NCI-H2196 (cell line): Measurements from ENCODE around the gene GALC.
"Not testable (repeated sequence)": the region's sequence is repeated elsewhere in the genome, so short reads cannot be mapped to it uniquely, and the experiment has no call there.

Source experiments
- DNase-seq: peaks from one replicate; lab custom pipeline; 2025; ENCODE audit not compliant: unreplicated experiment; lab: John Stamatoyannopoulos, UW

GALC gene

GRCh38 chr14:87992718-87993628 is at the start of gene GALC:
GALC (minus strand) TSS chr14:87993182; CDS start chr14:87993164, 18 bp downstream.
- no peak for DNase-seq

DNA sequence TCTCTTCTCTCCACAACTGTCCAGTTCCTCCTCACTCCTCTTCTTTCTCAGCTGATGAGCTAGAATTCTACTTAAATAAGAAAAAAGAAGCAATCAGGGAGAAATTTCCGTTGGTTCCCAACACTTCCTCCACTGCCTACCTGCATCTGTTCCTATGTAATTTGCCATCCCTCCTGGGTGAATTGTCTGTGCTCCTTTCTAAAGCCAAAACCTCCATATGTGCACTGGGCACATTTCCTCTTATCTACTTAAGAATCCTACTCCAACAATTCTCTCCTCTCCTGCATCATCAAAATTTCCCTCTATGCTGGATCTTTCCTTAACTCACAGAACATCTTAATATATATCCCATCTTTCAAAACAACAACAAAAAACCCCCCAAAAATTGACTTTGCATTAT is 47.2 kb upstream of the GALC start:
- DNase-seq: no peak

GRCh38 chr14:88039197-88039596 is 46.2 kb upstream of the GALC start:
- DNase-seq: no peak

DNA sequence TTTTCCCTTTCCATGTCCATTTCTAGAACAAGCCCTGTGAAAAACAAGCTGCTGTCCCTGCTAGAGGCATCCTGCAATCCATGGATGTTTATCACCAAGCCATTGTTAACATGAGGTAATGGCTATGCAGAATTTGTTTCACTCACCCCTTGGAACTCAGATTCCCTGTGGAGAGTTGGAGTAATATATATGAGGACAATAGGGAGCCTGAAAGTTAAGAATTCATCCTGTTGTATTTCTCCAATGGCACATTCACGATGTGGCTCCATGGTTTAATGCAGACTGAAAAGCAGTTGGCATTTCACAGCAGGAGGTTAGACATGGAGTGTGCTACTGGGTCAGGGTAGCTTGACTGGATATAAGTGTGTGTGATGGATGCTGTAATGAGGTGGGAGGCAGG is 44.3 kb upstream of the GALC start:
- no peak for DNase-seq

DNA sequence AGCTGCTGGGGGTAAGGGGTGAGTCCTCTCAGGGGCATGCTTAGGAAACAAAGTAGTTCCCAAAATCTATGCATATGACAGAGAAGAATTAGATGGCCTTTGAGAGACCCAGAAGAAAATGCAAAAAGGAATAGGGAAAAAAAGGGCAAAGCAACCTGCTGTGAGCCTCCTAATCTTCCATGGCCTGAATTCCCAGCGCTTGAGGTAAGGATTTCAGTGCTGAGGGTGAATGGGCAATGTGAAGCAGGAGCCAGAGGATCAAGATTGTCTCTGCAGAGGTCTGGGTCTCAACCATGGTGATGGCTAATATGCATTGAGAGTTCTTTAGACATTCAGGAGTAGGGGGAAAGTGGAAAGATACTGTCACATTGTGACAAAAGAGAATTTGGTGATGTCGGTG is 43.4 kb upstream of the GALC start:
- DNase-seq: no peak

DNA sequence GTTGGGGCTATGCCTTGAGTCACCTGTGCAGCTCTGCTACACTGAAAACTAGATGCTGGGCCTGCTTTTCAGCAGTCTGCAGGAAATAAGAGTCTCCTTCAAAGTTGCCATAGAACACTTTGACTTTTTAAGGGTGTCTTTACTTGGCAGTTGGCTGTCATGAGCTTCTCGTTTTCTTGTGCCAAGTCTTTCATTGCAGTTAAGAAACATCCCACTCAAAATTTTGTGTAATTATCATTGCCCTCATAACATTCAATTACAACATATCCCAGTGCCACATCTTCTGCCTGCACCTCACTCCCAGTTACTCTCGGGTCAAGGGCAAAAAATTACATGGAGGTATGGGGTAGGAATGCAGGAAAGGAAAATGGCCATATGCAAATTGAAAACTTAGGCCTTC is 41.1 kb upstream of the GALC start:
- DNase-seq: no peak

GRCh38 chr14:88032373-88032772 is 39.4 kb upstream of the GALC start:
- DNase-seq: no peak

DNA sequence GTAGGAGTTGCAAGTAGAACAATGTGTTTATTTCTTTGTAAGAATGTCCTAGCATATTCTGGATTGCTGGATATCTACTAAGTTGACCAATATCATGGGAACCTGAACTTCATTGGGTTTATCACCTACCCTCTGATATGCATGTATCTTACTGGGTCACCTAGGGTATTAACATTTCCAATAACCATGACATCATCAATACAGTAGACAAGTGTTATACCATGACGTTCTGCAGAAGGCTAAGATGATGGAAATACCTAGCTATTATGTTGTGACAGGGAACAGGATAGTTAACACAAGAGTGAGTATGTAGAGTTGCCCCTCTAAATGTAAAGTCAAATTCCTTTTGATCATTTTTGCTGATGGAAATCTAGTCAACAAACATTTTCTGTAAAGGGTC is 37.9 kb upstream of the GALC start:
- no peak for DNase-seq

- DNase-seq: no peak
Observed at GRCh38 chr14:88030079-88030478, 37.1 kb upstream of the GALC start.

DNA sequence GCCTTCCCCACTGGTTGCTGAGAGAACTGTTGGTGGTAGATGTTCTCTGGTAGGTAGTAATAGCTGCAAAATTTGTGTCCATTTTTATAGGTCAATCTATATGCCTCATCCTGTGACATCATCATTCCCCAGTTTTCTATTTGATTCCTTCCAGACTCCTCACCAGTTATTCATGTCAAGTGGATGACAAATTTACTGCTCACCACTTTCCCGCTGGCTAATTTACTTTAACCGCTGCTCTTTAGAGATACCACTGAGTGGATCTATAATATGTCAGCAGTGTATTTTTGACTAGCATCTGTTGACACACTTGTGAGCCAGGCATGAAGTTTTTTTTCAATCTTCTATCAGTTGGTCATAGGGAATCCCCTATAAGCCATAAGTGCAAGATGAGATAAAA is 36.5 kb upstream of the GALC start:
- no peak for DNase-seq

DNA sequence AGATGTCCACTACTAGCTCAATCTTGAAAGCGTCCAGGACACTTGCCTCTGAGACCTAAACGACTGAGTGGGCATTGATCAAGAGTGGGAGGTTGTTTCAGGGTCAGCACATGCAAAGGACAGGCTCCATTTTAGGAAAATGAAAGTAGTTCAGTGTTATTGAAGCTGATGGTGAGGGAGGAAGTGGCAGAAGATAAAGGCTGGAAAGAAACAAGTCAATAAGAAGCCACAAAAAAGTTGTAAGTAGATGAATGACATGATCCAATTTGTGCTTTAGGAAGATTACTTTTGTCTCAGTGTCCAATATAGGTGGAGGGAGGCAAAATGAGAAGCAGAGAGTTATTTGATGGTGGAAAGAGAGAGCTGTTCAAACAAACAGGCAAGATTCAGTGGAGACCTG is 33.9 kb upstream of the GALC start:
- no peak for DNase-seq

- no peak for DNase-seq
Observed at GRCh38 chr14:88025313-88025712, 32.3 kb upstream of the GALC start.

DNA sequence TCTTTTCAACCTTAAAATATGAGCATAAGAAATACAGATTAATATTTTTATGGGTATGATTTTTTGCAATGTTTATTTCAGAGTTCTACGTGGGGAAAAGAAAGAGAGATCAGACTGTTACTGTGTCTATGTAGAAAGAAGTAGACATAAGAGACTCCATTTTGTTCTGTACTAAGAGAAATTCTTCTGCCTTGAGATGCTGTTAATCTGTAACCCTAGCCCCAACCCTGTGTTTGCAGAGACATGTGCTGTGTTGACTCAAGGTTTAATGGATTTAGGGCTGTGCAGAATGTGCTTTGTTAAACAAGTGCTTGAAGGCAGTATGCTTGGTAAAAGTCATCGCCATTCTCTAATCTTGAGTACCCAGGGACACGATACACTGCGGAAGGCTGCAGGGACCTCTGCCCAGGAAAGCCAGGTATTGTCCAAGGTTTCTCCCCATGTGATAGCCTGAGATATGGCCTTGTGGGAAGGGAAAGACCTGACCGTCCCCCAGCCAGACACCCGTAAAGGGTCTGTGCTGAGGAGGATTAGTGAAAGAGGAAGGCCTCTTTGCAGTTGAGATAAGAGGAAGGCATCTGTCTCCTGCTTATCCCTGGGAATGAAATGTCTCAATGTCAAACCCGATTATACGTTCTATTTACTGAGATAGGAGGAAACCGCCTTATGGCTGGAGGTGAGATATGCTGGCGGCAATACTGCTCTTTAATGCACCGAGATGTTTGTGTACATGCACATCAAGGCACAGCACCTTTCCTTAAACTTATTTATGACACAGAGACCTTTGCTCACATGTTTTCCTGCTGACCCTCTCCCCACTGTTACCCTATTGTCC is 31.5 kb upstream of the GALC start:
- DNase-seq: not testable (repeated sequence)

DNA sequence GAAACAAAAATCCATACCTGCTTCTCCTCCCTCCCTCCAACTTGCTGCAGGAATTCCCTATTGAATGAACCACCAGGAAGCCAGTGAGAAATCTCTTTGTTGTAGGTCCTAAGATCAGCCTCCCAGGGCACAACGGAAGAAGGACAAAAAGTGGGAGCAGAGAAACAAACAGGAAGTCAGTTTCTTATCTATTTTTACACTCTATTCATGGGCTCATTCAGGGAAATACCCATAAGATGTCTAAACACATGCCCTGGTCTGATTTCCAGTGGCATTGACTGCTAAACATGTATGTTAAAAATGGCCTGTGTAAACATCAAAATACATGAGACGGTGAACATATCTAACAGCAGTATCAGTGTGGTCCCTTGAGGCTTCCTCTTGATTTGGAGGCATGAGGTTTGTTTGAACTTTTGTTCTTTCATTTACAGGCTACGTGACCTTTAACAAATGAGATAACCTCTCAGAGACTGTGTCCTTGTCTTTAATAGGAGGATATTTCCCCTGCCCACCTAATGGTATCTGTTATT is 30.7 kb upstream of the GALC start:
- no peak for DNase-seq

GRCh38 chr14:88017535-88017934 is 24.6 kb upstream of the GALC start:
- DNase-seq: no peak

DNA sequence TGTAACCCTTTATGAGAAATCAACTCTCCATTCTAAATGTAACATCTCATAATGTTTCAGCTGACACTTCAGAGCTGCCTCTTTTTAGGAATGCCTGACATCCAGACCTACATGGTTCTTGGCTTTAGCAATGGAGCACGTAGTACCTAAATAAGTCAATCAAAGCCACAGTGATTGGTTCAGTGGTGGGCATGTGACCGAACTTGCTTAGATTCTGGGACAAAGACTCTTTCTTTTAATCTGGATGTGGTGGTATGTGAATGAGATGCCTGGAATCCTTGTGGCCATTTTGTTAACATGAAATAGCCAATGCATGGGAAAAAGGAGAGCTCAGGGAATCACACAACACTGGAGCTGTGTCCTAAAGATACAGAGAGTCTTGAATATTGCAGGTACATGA is 23.8 kb upstream of the GALC start:
- DNase-seq: no peak

- DNase-seq: peak; percentile 49
Observed at GRCh38 chr14:88013750-88014349, 20.9 kb upstream of the GALC start.

GRCh38 chr14:88012495-88012894 is 19.5 kb upstream of the GALC start:
- DNase-seq: no peak

DNA sequence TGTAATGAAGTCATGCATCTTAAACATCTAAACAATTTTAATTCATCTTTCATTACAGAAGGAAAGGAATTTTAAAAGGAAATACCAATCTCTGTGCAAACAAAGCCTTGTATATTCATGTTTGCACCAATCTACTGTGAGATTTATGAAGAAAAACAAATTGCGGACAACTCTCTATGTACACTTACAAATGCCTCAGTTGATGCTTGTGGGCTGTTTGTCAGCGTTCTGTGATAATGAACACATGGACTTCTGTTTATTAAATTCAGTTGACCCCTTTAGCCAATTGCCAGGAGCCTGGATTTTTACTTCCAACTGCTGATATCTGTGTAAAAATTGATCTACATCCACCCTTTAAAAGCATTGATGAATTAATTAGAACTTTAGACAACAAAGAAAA is 17.3 kb upstream of the GALC start:
- no peak for DNase-seq

DNA sequence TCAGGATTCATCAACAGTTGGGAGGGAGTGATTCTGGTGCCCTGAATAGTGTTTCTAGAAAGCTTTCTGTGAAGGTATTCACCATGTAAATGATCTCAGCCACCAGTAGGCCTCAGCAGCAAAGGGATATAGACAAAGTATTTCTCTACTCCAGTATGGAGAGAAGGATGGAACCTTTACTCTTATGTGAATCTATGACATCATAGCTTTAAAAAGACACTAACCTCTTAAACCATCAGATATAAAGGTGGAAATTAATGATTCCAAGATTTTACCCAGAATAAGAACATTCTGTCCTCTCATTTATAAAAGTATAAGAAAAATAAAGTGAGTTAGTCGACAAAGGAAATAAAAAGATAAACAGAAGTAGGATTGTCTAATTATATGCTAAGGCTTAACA is 16.5 kb upstream of the GALC start:
- DNase-seq: no peak

GRCh38 chr14:88008039-88008742 is 15.2 kb upstream of the GALC start:
- no peak for DNase-seq
